ENCODE data around the gene PIK3R1.
A peak's percentile ranks its signal among the peaks of the same experiment; 100 is the strongest.

PIK3R1 gene

DNA sequence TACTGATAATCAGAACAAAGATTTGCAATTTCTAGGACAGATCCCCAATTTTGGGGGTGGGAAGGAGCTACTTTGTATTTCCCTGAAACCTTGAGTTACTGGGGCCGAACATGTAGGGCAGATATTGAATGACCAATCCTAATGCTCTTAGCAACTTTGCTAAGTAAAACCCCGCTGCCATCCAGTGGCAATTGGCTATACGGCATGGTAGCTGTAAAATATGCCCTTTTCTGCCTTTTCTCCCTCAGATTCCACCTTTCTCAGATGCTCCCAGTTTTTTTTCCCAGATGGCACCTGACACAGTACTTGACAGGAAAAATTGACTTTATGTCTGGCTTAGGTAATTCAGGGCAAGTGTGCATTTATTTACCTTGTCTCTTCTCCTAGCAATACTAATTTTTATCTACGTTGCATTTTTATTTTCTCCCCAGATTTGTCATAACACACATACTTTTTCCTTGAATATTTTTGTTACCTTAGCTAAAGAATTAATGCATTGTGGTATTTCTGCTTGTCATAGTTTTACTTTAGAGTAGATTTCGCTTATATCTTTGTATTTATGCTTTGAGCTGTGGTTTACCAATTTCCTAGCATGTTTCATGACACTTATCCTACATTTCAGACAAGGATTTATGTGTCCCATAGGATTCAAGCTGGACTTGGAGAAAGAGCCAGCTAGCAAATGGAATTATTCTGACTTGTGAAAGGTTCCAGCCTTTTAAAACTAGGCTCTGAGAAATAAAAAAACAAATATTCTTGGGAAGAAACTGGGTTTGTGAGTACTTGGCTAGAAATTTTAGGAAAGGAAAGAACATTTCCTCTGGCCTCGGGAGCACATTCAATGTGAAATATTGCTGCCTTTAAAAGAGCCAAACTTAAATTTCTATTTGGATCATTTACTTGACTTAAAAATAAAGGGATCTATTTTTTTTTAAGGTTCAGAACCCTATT lies 37.4 kb downstream of the PIK3R1 start:
- DNase-seq, result peak; percentile 53 to 62

DNA sequence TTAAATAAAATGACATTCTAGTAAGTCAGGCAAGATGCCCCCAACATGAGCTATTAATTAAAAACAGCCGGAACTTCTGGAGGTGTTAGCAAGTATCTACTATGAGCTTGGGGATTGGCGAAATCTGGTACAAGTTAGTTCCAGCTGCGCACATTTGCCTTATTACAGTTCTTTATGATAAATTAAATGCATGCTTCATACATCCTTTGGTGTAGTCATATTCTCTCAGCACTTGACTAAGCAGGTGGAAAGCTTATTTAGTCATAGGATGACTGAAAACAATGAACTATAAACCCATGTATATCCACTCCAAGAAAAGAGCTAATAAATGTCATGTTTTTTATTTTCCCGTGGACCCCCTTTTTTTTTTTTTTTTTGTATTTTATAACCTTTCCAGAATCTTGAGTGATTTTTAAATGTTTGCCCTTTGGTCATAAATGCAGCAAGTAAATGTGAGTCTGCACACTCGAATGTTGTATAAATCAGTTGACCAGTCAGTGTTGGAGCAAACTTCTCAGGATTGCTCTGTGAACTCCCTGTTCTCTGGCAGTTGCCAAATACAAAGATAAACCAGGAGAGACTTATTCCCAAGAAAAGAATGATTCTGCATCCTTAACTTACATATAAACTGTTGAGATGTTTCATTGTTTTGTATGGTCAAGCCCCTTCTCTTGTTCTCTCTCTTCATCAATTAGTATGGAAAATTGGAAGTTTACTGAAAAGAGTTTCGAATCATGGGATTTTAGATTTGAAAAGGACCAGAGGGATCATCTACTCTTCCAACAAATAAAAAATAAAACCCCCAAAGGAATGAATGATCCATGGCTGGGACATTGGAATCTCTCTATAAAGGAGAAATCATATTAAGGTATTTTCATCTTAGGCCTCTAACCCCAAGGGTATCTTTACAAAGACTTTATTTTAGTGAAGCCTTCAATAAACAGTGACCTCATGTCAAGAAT lies 38.3 kb downstream of the PIK3R1 start:
- DNase-seq, result no peak

GRCh38 chr5:68254810-68255209 lies 39.3 kb downstream of the PIK3R1 start:
- no peak for DNase-seq

- DNase-seq, result peak; percentile 42 to 84
These were observed 40.0 kb downstream of the PIK3R1 start for GRCh38 chr5:68255305-68256120.

- no peak for DNase-seq
These were observed 41.7 kb downstream of the PIK3R1 start for GRCh38 chr5:68257210-68257609.

DNA sequence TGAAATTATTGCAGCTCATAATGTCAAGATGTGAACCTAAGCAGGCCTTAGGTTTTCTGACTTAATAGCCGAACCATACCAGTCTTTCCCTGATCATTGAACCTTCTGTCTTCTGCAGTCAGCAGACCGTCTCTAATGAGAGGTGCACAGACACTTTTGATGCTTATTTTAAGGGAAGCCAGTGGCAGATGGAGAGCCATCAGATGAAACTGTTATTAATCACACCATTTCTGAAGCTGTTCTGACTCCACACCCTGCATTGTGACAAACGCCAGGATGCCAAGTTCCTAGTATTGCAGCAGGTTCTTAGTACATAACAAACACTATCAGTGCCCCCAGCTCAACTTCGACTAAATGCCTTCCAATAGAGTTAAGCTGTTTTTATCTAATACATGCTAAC lies 43.0 kb downstream of the PIK3R1 start:
- no peak for DNase-seq

DNA sequence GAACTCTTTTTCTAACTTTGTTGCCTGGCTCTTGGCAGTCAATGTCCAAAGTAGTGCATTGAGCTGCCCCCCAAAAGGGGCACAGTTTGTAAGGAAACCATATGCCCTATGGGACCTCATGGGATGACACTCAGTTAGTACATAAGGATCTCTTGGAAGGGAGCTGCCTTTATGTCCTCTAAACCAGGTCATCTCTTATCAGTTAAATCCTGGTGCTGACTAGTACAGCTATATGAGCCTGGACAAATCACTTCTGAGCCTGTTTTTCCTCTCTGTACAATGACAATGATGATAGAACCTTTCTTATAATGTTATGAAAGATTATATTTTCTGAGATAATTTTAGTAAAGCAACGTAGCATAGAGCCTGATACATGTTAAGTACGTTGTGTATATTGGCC lies 44.1 kb downstream of the PIK3R1 start:
- DNase-seq, result no peak

GRCh38 chr5:68260467-68260866 lies 44.9 kb downstream of the PIK3R1 start:
- no peak for DNase-seq

DNA sequence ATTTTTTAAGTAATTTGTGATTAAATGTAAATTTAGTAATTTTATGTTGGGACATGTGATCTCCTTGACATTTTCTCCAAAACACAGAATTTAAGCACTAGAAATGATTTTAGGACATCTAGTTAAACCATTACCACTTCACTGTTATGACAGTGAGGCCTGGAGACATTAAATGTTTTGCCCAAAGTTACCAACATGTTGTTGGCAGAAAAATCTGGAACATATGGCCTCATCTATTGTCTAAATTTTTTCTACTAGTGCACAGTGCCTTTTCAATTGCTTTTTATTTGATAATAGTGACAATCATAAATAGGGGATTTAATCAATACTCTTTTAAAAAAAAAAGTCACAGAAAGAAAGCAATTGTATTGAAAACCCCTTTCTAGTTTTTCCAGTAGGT lies 45.6 kb downstream of the PIK3R1 start:
- DNase-seq, result no peak

GRCh38 chr5:68261569-68262065 lies 46.1 kb downstream of the PIK3R1 start:
- no peak for DNase-seq

DNA sequence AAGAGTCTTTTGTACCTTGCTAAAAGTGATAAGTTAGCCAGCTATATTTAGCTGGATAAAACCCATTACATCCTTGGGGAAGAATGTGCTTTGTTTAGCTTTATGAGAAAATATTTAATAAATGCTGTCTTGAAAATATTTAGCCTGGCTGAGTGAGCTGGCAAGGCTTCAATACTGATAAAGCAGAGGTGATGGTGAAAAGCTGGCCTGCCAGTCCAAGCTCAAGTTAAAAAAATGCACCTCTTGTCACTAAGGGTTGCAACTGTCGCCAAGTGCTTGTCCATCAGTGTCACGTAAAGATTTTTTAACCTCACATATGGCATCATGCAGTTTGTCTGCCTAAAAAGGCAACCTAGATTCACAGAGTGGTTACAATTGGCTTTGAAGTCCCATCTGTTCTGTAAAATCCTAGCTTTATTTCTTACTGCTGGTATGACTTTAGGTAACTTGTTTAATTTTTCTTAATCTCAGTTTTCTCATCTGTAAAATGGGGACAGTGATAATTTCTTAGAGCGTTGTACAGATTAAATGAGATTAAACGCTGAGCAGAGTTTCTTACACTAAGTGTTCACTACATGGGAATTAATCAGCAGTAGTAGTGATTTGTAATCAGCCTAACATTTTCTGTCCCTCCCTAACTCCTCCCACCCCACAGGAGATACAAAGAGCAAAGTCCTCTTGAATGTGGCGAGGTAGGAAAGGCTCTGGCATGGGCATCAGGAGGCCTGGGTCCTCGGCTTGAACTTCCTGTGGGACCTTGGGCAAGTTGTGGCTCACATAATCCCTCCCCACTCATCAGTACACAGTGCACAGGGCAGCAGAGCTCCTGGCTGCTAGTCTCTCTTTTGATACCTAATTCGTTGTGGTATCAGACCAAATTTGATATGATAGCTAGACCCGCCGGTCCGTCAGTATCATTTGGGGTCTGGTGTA lies 48.7 kb downstream of the PIK3R1 start:
- DNase-seq, result no peak

DNA sequence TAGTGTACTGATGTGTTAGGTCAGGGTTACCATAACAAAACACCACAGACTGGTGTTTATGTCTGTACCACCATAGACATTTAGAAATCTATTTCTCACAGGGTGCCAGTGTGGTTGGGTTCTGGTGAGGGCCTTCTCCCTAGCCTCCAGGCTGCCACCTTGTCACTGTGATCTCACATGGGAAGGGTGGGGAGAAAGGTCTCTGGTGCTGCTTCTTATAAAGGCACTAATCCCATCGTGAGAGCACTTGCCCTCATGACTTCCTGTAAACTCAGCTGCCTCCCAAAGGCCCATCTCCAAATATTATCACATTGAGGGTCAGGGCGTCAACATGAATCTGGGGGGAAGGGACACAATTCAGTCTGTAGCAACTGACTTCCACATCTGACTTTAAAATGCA lies 49.8 kb downstream of the PIK3R1 start:
- DNase-seq, result peak in 1 of 2 donors; percentile 42

DNA sequence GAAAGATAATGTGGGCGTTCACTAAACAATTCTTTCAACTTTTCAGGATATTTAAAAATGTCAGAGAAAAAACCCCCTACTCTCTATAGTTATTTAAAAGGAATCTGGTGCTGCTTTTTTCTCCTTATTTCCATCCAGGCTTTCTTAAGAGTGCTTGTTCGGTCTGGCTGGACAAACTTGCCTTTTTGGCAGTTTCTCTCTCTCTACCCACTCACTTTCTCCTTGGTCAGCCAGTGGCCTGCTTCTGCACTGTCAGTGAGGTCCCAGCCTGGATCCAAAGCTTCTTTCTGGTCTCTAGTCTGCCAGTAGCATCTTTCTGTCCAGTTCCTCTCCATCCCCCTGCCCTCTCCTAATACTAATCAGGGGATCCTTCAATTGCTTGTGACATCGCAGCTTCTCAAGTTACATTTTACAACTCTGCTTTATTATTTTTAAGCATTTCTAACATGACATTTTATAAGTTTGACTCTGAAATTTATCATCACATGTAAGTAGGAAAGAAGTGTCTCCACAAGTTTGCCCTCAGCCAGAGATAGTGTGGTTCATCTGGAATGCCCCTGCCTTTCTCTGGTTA lies 50.4 kb downstream of the PIK3R1 start:
- no peak for DNase-seq

DNA sequence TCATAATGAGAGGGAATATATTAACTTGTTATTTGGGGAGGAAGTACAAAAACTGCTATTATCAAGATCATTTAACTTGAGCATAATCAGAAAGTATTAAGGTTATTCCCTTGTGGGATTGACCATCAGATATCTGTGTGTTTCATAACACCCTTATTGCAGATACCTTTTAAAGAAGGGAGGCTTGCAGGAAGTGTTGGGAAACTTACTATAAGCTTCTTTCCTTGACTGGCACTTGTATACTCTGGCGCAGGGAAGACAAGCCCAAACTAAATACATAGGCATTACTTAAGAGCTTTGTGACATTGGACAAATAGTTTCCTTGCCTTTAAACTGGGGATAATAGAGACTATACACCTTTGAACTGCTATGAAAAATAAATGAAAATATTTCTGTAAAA lies 50.9 kb downstream of the PIK3R1 start:
- DNase-seq, result no peak

GRCh38 chr5:68267066-68267465 lies 51.5 kb downstream of the PIK3R1 start:
- DNase-seq, result no peak

DNA sequence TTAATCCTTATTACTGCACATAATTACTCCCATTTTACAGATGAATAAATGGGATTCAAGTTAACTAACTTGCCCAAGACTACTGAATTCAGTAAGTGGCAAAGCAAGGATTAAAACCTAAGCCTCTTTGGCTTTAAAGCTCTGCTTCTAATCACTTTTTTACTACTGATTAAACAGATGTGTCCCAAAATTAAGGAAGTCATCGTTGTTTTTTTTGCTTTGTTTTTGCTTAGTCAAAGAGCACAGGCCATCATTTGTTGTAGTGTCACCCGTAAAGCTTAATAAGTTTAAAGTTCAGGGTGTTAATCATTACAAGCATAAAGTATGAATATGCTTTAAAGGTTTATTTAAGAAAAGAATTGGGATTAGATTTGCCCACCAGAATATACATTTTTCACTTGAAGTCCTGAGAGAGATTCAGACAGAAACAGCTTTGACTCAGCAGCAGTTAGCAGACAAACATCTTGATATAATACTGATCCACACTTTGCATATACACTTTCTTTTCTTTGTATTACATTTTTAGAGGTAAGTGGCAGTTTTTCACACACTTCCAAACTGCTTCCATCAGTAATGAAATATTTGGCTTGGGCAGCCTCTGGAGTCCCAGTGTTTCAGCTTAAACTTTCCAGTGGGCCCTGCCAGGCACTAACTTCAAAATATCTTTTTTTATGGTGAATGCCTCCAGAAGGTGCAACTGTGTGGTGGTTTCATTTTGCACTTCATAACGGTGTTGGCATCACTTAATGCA lies 52.7 kb downstream of the PIK3R1 start:
- no peak for DNase-seq

DNA sequence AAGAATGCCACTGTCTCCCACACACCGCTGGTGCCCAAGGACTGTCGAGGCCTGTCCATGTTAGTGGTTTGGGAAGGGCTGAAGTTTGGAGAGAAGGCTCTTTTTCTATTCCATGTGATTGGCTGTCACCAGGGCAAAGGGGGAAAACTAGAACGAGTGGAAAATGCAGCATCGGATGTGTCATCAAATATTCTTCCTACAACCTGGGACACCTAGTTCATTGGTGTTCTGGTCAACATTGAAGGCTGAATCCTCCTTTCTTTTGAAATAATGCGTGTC lies 53.2 kb downstream of the PIK3R1 start:
- no peak for DNase-seq

DNA sequence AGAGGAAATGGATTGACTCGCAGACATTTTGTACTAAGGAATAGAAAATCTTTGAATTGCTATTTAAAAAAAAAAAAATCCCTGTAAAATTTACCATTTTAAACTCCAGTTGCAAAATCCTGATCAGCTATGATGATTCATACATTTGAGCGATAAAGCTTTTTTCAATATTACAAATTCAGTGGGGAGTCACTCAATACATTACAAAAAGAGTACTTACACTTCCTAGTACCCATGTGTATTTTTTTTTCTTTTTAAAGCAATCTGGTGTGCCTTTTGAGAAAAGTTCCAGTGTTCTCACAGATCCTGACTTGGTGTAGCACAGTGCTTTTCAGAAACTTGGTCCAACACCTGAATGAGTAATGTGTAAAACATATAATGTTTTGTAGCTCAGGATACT lies 54.3 kb downstream of the PIK3R1 start:
- DNase-seq, result no peak

DNA sequence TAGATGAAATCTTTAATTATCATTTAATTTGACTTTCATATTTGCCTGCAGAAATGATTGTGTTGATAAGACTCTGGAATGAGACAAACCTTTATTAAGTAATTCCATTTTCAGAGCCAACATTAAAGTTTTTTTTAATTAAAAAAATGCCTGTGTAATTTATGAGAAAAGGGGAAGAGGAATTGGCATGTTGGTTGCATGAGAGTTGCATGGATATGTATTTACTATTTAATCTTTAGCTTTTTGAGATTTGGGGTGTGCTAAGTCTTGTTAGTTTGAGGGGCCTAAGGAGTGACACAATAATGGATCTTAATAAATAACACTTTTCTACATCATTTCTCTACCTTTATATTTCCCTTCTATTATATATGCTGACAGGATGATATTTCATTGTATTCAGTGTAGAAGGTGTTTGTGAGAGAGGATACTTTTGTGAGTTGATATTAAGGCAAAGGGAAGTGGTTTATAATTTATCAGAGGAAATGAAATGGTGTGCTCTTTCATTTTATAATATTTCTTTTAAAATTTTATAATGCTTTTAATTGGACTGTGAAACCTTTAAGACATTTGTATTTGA lies 54.9 kb downstream of the PIK3R1 start:
- DNase-seq, result no peak

DNA sequence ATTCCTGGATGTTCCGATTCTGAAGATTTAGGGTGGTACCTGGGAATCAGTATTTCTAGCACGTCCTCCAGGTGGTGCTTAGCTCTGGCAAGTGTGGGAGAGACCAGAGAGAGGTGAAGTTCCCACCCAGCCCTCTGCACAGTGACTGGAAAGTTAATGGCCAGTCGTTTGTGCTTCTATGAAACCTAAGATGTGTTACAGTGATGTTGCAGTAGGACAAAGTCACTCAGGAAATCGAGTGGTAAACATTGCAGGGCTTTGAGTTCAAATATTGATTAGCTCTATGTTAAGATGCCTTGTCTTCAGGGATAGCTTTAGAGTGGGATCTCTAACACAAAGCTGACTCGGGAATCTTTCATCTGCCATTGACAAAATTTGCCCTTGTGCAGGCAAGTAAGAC lies 55.6 kb downstream of the PIK3R1 start:
- DNase-seq, result no peak

All from CD4-positive, alpha-beta T cell treated with Interleukin-4 for 1 hour (primary cell).